ENCODE measurements around the gene SORCS2.

The SORCS2 gene

GRCh38 chr4:7629501-7630254 lies 437.3 kb downstream of the SORCS2 start:
- DNase-seq: no peak
- in situ Hi-C loops (cut with HindIII; ENCODE audit: low pct_ligation_motif_present, low pct_unique_long_range_greater_than_20kb, low sequenced_read_pairs): no loop called here

- in situ Hi-C loops (cut with HindIII; ENCODE audit: low pct_ligation_motif_present, low pct_unique_long_range_greater_than_20kb, low sequenced_read_pairs): no loop called here
- peak; percentile 57 for DNase-seq
Measured at GRCh38 chr4:7630568-7631287, 438.4 kb downstream of the SORCS2 start.

GRCh38 chr4:7631288-7632014 lies 439.1 kb downstream of the SORCS2 start:
- in situ Hi-C loops (cut with HindIII; ENCODE audit: low pct_ligation_motif_present, low pct_unique_long_range_greater_than_20kb, low sequenced_read_pairs): no loop called here
- DNase-seq: no peak

GRCh38 chr4:7632341-7632740 lies 440.0 kb downstream of the SORCS2 start:
- in situ Hi-C loops (cut with HindIII; ENCODE audit: low pct_ligation_motif_present, low pct_unique_long_range_greater_than_20kb, low sequenced_read_pairs): no loop called here
- no peak for DNase-seq

GRCh38 chr4:7632971-7633370 lies 440.6 kb downstream of the SORCS2 start:
- in situ Hi-C loops (cut with HindIII; ENCODE audit: low pct_ligation_motif_present, low pct_unique_long_range_greater_than_20kb, low sequenced_read_pairs): no loop called here
- DNase-seq: no peak

GRCh38 chr4:7634661-7635251 lies 442.4 kb downstream of the SORCS2 start:
- in situ Hi-C loops (cut with HindIII; ENCODE audit: low pct_ligation_motif_present, low pct_unique_long_range_greater_than_20kb, low sequenced_read_pairs): no loop called here
- DNase-seq: no peak

- in situ Hi-C loops (cut with HindIII; ENCODE audit: low pct_ligation_motif_present, low pct_unique_long_range_greater_than_20kb, low sequenced_read_pairs): no loop called here
- no peak for DNase-seq
Measured at GRCh38 chr4:7635445-7636239, 443.3 kb downstream of the SORCS2 start.

GRCh38 chr4:7636240-7636508 lies 443.8 kb downstream of the SORCS2 start:
- DNase-seq: no peak
- in situ Hi-C loops (cut with HindIII; ENCODE audit: low pct_ligation_motif_present, low pct_unique_long_range_greater_than_20kb, low sequenced_read_pairs): no loop called here

- in situ Hi-C loops (cut with HindIII; ENCODE audit: low pct_ligation_motif_present, low pct_unique_long_range_greater_than_20kb, low sequenced_read_pairs): no loop called here
- DNase-seq: no peak
Measured at GRCh38 chr4:7637139-7637538, 444.8 kb downstream of the SORCS2 start.

GRCh38 chr4:7637971-7638370 lies 445.6 kb downstream of the SORCS2 start:
- DNase-seq: no peak
- in situ Hi-C loops (cut with HindIII; ENCODE audit: low pct_ligation_motif_present, low pct_unique_long_range_greater_than_20kb, low sequenced_read_pairs): no loop called here

GRCh38 chr4:7638489-7638888 lies 446.2 kb downstream of the SORCS2 start:
- in situ Hi-C loops (cut with HindIII; ENCODE audit: low pct_ligation_motif_present, low pct_unique_long_range_greater_than_20kb, low sequenced_read_pairs): no loop called here

GRCh38 chr4:7638984-7639789 lies 446.8 kb downstream of the SORCS2 start:
- DNase-seq: no peak
- in situ Hi-C loops (cut with HindIII; ENCODE audit: low pct_ligation_motif_present, low pct_unique_long_range_greater_than_20kb, low sequenced_read_pairs): no loop called here

More at GRCh38 chr4:7638489-7638888, 446.2 kb downstream of the SORCS2 start:
- DNase-seq: no peak

GRCh38 chr4:7640136-7640535 lies 447.8 kb downstream of the SORCS2 start:
- in situ Hi-C loops (cut with HindIII; ENCODE audit: low pct_ligation_motif_present, low pct_unique_long_range_greater_than_20kb, low sequenced_read_pairs): no loop called here
- no peak for DNase-seq

GRCh38 chr4:7641712-7642111 lies 449.4 kb downstream of the SORCS2 start:
- in situ Hi-C loops (cut with HindIII; ENCODE audit: low pct_ligation_motif_present, low pct_unique_long_range_greater_than_20kb, low sequenced_read_pairs): no loop called here

GRCh38 chr4:7642741-7643458 lies 450.6 kb downstream of the SORCS2 start:
- in situ Hi-C loops (cut with HindIII; ENCODE audit: low pct_ligation_motif_present, low pct_unique_long_range_greater_than_20kb, low sequenced_read_pairs): no loop called here
- DNase-seq: no peak

More at GRCh38 chr4:7641712-7642111, 449.4 kb downstream of the SORCS2 start:
- DNase-seq: no peak

- in situ Hi-C loops (cut with HindIII; ENCODE audit: low pct_ligation_motif_present, low pct_unique_long_range_greater_than_20kb, low sequenced_read_pairs): no loop called here
- no peak for DNase-seq
Measured at GRCh38 chr4:7645158-7645557, 452.8 kb downstream of the SORCS2 start.

GRCh38 chr4:7645956-7646355 lies 453.6 kb downstream of the SORCS2 start:
- in situ Hi-C loops (cut with HindIII; ENCODE audit: low pct_ligation_motif_present, low pct_unique_long_range_greater_than_20kb, low sequenced_read_pairs): no loop called here
- no peak for DNase-seq

All from ACHN (cell line).